HUES6 (cell line): ENCODE results near the gene ACSM4.

Experiments used
- H3K27ac ChIP-seq: 2 replicates; pipeline ENCODE4 v1.7.0; 2013; ENCODE audit warnings: low read depth, mild to moderate bottlenecking, low read length, inconsistent platforms
- H3K27me3 ChIP-seq: 2 replicates; pipeline ENCODE4 v1.6.1; 2013; ENCODE audit warnings: low read length; ENCODE audit not compliant: control insufficient read depth, insufficient read depth
- H3K36me3 ChIP-seq: 2 replicates; pipeline ENCODE4 v1.6.1; 2013; ENCODE audit warnings: low read length; ENCODE audit not compliant: control insufficient read depth, insufficient read depth
- H3K4me1 ChIP-seq: 2 replicates; pipeline ENCODE4 v1.6.1; 2013; ENCODE audit warnings: low read length; ENCODE audit not compliant: control insufficient read depth, insufficient read depth
- H3K4me3 ChIP-seq: 2 replicates; pipeline ENCODE4 v1.5.1; 2013; ENCODE audit warnings: low read depth, low read length
- H3K9ac ChIP-seq: one replicate; pipeline ENCODE4 v1.6.1; 2013; ENCODE audit warnings: mild to moderate bottlenecking, low read length
- H3K9me3 ChIP-seq: 2 replicates; pipeline ENCODE4 v1.6.1; 2013; ENCODE audit warnings: low read depth, low read length; ENCODE audit not compliant: control insufficient read depth, insufficient read depth

ACSM4 gene

GRCh38 chr12:7369274-7369729 is 65.4 kb downstream of the ACSM4 start:
- H3K4me3 ChIP-seq: no peak overlapping the region
- no peaks in the 10 kb centered on the region; the same call in 1 of the 2 replicates for H3K9me3 ChIP-seq
- no peak overlapping the region for H3K27ac ChIP-seq
- H3K36me3 ChIP-seq: no peaks in the 10 kb centered on the region
- H3K27me3 ChIP-seq: no peaks in the 10 kb centered on the region
- no peak overlapping the region for H3K9ac ChIP-seq
- no peaks in the 10 kb centered on the region for H3K4me1 ChIP-seq

- H3K36me3 ChIP-seq: no peaks in the 10 kb centered on the region
- no peak overlapping the region for H3K9ac ChIP-seq
- no peak overlapping the region for H3K27ac ChIP-seq
- H3K4me3 ChIP-seq: no peak overlapping the region
- H3K27me3 ChIP-seq: no peaks in the 10 kb centered on the region
- no peaks in the 10 kb centered on the region for H3K4me1 ChIP-seq
- no peaks in the 10 kb centered on the region; the same call in 1 of the 2 replicates for H3K9me3 ChIP-seq
Measured at GRCh38 chr12:7373226-7373625, 69.4 kb downstream of the ACSM4 start.

GRCh38 chr12:7374423-7375144 is 70.7 kb downstream of the ACSM4 start:
- no peaks in the 10 kb centered on the region for H3K4me1 ChIP-seq
- no peaks in the 10 kb centered on the region for H3K27me3 ChIP-seq
- H3K9ac ChIP-seq: no peak overlapping the region
- no peak overlapping the region for H3K27ac ChIP-seq
- H3K9me3 ChIP-seq: peaks cover 4% of the 10 kb centered on the region
- H3K36me3 ChIP-seq: no peaks in the 10 kb centered on the region
- H3K4me3 ChIP-seq: no peak overlapping the region

- Histone ChIP-seq H3K27ac (no peak overlapping the region), H3K9me3 (peaks cover 4% of the 10 kb centered on the region), H3K4me3 (no peak overlapping the region), H3K27me3 (no peaks in the 10 kb centered on the region), H3K4me1 (no peaks in the 10 kb centered on the region), H3K9ac (no peak overlapping the region), H3K36me3 (no peaks in the 10 kb centered on the region)
Measured at GRCh38 chr12:7375145-7375543, 71.3 kb downstream of the ACSM4 start.

- Histone ChIP-seq H3K27ac (no peak overlapping the region), H3K9me3 (peaks cover 4% of the 10 kb centered on the region; the same call in 1 of the 2 replicates), H3K36me3 (no peaks in the 10 kb centered on the region), H3K9ac (no peak overlapping the region), H3K27me3 (no peaks in the 10 kb centered on the region), H3K4me3 (no peak overlapping the region), H3K4me1 (no peaks in the 10 kb centered on the region)
Measured at GRCh38 chr12:7376196-7376595, 72.3 kb downstream of the ACSM4 start.
